Right hindlimb (tissue), 1 donor: Measurements from ENCODE around the gene GTPBP2.
"Not testable (repeated sequence)": the region's sequence is repeated elsewhere in the genome, so short reads cannot be mapped to it uniquely, and the experiment has no call there.

ENCODE experiments used
- DNase-seq: peaks from one replicate; pipeline ENCODE4 v3.0.0-alpha.2; 2018

Gene GTPBP2

DNA sequence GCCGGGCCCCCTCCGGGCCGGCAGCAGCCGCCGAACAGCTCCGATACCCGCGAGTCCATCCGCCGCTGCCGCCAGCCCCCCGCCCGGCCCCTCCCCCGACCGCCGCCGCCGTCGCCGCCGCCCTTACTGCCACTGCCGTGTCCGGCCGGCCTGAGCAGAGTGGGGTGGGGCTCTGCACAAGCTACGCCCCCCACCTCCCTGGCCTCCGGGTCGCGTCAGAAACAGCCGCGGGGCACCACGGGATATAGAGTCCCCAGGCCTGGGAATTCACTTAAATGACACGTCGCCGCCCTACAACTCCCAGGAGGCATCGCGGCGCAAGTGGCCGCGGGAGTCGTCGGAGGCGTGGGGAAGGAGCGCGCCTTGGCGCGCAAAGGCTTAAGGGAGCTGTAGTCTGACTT, at the start of gene GTPBP2:
Gene GTPBP2 (minus strand): TSS at position 161 of the 401 bp plus-strand sequence. CDS start 102 bp downstream, at position 59.
- peak; percentile 100 for DNase-seq

DNA sequence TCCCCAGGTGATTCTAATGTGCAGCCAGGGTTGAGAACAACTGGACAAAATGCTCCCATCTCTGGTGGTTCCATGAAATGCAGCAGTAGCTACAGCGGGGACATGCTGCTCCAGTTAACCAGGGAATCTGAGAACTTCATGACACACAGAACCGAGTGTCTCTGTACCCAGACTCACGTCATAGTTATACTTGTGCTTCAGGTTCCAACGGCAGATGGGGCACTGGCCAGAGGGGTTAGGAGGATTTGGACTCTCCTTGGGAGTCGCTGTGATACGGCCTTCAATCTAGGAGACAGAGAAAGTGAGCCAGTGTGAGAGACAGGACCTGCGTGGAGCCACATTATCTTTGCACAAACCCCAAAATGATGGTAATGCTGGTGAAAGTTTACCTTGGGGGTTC, 49.3 kb upstream of the GTPBP2 start:
- no peak for DNase-seq

GRCh38 chr6:43677759-43678158, 48.7 kb upstream of the GTPBP2 start:
- DNase-seq = no peak

DNA sequence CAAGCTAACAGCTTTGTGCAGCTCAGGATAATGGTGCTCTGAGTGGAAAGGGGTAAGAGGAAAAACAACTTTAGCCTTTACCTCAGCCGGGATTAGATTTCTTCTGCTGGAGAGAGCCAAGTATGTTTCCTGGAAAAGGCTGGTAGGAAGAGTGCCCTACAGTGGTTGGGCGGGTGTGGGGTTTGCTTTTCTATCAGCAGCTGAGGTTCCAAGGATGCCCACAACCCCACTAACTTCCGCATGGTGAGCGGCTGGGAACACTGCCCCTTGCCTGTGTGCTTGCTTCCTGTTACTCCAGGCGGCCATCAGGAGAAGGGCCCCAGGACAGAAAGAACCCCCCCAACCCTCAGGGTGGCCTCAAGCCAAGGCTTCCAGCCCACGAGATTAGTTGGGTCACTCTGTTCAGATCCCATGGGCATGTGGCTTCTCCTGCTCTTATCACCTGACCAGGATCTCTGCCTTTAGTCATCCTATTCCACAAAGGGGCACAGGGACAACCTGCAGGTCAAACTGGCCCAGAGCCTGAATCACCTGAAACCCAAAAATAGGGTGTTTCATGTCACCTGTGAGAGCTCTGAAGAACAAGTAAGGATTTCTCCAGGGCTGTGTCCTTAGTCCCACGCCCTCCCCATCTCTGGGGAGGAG, 48.0 kb upstream of the GTPBP2 start:
- DNase-seq = no peak

DNA sequence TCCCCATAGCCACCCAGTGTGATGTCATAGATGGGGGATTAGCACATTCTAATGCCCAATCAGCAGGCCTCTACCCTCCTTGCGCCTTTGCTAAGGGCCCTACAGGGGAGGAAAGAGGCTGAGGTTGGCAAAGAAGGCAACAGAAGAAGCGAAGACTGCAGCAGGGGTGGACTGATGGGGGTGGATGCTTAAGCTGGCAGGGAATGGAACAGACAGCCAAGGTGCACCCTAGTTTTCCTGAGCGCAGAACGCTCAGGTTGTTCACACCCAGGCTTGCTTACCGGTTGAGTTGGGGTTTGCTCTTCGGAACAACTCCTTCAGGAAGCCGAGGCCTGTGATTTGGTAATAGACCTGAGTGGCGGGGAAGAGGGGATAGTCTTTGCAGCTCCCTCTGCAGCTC, 45.9 kb upstream of the GTPBP2 start:
- no peak for DNase-seq

DNA sequence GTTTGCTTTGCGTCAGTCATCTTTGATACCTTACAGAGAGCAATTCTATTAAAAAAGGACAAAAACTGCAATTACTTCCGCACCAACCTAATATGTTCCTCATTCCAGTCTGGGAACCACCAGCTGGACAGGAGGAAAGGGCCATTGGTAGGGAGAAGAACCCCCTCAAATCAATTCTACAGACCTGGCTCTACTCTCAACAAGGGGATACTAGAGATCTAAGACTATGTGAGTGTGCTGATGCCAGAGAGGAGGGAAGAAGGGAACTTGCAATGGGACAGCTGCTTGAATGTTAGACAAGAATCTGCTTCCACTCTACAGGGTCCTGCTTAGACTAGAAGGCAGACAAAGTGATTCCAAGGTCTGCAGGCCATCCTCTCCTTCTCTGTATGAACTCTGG, 45.2 kb upstream of the GTPBP2 start:
- no peak for DNase-seq

- DNase-seq = peak; percentile 68
These were observed 44.5 kb upstream of the GTPBP2 start for GRCh38 chr6:43673444-43674084.

- no peak for DNase-seq
These were observed 43.0 kb upstream of the GTPBP2 start for GRCh38 chr6:43671801-43672690.

- no peak for DNase-seq
These were observed 42.1 kb upstream of the GTPBP2 start for GRCh38 chr6:43671011-43671800.

DNA sequence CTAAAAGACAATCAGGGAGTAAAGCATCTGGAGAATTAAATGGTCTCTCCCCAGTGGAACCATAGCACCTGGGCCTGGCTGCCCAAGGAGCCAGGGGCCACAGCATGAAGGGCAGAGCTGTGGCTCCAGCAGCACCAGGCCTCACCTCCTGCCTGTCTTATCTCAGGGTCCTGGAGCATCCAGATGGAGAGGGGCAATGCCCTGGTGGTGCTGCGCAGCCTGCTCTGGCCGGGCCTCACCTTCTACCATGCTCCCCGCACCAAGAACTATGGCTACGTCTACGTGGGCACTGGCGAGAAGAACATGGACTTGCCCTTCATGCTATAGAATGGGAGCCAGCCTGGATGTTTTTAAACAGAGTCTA, 41.5 kb upstream of the GTPBP2 start:
- no peak for DNase-seq

GRCh38 chr6:43669922-43670622, 41.0 kb upstream of the GTPBP2 start:
- DNase-seq = no peak

DNA sequence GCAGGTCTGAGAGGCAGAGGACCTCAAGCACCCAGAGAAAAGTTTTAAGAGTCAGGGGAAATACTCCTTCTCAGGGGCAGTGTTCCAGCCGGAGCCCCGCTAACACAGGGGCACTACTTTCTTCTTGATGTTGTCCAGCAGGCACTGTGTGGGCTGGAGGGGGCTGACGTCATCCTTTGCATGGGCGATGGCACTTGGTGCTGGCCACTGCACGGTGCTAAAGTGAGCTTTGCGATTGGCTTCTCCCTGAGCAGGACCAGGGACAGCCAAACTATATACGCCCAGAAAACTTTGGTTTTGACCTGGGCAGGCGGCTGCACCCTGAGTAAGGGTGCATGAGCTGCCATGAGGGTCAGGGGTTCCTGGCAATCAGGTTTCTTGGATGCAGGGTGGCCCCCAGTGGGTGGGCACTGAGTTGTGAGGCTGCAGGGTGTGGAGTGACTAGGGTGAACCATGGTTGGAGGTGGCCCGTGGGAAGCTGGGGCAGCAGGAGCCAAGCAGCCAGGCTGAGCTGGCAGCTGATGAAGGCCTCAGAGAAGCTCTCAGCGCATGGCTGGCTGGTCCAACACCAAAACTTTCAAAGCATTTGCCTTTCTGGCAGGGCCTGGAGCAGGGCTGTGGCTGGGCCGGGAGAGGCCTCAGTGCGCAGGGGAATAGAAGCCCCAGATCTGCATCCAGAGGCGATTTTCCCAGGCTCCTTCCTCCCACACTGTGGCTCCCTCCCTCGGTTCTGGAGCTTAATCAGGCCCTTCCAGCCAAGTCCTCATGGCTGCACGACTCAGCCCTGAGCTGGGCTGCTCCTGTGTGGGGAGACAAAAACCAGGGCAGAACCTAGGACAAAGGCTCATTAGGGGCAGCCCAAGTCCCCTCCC, 40.2 kb upstream of the GTPBP2 start:
- peak; percentile 87 for DNase-seq

- peak; percentile 61 for DNase-seq
These were observed 39.3 kb upstream of the GTPBP2 start for GRCh38 chr6:43668151-43669028.

DNA sequence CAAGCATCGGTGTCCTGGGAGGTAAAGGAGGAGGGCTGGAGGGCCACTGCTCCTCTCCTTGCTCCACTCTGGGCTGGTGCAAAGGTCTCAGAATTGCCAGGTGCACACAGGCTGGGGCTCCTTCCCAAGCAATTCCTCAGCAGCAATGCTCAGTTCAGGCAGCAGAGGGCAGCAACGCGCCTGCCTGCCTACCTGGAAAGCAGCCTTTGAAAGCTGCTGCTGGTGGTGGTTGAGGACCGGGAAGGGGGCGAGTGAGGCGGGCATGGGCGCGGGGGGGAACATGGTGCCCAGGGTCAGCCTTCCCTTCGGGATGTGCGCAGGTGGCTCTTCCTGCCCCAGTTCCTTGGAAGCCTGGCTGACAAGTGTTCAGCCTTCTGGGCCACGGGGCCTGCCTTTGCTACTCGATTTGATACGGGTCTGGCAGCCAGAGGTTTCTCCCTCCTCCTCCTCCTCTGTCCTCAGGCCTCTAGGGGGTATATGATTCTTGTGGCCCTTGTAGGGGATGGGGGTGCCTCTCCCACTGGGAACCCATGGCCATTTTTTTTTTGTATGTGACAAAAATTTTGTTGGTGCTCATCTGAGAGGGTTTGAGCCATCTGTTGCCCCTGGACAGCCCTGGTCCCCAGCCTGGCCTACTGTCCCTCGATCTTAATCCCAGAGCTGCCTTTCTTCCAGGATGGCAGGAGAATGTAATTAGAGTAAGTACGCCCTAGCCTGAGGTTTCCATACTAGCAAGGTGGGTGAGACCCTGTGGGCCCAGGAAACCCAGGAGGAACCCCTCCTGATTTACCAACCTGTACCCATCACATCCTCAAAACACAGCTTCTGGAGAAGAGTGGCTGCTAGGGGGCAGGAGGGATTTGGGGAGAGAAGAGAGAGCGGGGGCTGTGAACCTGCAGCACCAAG, 38.4 kb upstream of the GTPBP2 start:
- peak; percentile 90 for DNase-seq

DNA sequence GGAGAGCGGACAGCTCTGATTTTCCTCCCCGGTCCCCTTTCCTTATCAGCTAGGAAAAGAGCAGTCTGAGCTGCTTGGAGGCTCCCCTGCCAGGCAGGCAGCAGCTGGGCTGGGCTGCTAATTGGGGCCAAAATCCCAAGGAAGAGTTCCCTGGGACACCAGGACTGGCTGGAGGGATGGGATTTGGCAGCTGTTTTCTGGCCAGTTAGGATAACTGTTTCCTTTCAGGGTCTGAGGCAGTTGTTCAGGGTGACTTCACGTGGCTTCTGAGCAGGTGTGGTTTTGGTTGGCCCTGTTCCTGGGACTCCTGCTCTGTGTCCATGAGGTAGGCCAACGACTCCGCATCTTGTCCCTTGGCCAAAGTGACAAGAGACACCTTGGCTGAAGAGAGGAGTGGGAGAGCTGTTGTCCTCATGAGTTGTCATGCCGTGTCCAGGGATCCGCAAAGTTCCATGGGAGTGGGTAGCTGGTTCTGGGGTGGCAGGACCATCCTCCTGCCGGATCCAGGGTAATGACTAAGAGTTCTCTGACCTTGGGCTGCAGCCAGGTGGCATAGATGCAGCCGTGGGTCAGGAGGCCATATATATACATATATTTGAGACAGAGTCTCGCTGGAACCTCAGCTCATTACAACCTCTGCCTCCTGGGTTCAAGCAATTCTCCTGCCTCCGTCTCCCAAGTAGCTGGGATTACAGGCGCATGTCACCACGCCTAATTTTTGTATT, 37.3 kb upstream of the GTPBP2 start:
- DNase-seq = no peak

DNA sequence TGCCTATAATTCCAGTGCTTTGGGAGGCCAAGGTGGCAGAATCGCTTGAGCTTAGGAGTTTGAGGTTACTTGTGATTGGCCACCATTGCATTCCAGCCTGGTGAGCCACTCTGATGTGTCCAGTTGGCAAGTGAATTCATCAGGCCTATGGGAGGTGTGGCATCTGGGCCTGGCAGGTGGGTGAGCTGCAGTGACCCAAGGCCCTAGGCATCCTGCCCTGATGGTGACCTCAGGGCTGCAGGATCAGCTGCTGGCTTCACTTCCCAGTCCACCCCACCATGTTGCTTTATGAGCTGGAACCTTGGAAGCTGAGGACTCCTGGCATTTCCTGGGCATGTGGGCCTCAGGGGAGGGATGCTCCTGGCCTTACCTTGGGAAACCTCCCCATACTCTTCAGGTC, 36.3 kb upstream of the GTPBP2 start:
- DNase-seq = no peak

DNA sequence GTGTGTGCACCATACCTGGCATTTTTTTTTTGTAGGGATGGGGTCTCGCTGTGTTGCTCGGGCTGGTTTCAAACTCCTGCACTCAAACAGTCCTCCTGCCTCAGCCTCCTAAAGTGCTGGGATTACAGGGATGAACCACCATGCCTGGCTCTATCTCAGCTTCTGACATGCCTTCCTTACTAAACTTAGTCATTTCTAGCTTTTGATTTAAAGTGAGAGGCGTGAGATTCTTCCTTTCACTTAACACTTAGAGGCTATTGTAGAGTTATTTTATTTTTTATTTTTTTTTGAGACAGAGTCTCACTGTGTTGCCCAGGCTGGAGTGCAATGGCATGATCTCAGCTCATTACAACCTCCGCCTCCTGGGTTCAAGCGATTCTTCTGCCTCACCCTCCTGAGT, 33.9 kb upstream of the GTPBP2 start:
- not testable (repeated sequence) for DNase-seq

DNA sequence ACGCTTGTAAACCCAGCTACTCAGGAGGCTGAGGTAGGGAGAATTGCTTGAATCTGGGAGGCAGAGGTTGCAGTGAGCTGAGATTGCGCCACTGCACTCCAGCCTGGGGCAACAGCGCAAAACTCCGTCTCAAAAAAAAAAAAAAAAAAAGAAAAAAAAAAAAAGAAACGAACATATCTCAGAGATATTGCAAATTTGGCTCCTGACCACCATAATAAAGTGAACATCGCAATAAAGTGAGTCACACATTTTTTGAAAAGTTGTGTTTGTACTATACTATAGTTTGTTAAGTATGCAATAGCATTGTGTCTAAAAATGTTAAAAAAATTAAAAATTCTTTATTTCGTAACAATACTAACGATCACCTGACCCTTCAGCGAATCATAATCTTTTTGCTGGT, 29.1 kb upstream of the GTPBP2 start:
- no peak for DNase-seq
